Hepatocyte (in vitro differentiated cells): ENCODE data around the gene CHST13.

Experiments used
- EZH2 ChIP-seq: fragments of 200-600 bp; sonication (generic); IDR thresholded peaks from 2 replicates; pipeline ENCODE4 v1.6.1; 2016; ENCODE audit warnings: antibody characterized with exemption, mild to moderate bottlenecking, borderline replicate concordance
- TF ChIP-seq, protein P1 (sequence below): fragments of 200-600 bp; sonication (generic); IDR thresholded peaks from 2 replicates; pipeline ENCODE4 v1.5.1; 2016; ENCODE audit warnings: antibody characterized with exemption, mild to moderate bottlenecking; ENCODE audit not compliant: poor library complexity

DNA sequence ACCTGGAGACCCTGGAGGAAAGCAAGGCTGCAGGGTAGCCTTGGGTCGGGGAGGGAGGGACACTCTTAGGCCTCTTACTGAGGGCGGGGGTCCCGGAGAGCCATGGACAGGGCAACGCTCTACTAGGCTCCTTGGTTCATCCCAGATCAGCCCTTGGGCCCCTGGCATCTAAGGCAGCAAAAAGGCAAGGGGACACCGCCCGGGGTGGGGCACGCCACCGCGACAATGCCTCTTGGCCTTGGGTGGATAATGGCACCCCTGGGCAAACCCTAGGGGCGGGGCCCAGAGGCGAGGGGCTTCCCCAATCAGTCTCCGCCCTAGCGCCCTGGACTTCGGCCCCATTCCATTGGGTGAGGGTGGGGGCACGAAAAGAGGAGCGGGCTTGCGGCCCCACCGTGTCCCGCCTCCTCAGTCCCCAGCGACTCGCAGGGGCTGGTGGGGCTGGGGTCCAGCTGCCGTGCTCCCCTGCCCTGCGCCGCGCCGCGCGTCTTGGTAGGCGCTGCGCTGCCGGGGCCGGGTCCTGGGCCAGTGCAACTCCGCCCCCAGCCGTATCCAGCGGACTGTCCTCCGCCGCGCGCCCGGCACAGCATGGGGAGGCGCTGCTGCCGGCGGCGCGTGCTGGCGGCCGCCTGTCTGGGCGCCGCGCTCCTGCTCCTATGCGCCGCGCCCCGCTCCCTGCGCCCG lies at the start of gene CHST13:
- TF ChIP-seq, protein P1, sequence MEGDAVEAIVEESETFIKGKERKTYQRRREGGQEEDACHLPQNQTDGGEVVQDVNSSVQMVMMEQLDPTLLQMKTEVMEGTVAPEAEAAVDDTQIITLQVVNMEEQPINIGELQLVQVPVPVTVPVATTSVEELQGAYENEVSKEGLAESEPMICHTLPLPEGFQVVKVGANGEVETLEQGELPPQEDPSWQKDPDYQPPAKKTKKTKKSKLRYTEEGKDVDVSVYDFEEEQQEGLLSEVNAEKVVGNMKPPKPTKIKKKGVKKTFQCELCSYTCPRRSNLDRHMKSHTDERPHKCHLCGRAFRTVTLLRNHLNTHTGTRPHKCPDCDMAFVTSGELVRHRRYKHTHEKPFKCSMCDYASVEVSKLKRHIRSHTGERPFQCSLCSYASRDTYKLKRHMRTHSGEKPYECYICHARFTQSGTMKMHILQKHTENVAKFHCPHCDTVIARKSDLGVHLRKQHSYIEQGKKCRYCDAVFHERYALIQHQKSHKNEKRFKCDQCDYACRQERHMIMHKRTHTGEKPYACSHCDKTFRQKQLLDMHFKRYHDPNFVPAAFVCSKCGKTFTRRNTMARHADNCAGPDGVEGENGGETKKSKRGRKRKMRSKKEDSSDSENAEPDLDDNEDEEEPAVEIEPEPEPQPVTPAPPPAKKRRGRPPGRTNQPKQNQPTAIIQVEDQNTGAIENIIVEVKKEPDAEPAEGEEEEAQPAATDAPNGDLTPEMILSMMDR, result no peak
- TF ChIP-seq EZH2, result no peak
